ENCODE data around the gene A3GALT2.
A peak's percentile ranks its signal among the peaks of the same experiment; 100 is the strongest.

A3GALT2 gene

DNA sequence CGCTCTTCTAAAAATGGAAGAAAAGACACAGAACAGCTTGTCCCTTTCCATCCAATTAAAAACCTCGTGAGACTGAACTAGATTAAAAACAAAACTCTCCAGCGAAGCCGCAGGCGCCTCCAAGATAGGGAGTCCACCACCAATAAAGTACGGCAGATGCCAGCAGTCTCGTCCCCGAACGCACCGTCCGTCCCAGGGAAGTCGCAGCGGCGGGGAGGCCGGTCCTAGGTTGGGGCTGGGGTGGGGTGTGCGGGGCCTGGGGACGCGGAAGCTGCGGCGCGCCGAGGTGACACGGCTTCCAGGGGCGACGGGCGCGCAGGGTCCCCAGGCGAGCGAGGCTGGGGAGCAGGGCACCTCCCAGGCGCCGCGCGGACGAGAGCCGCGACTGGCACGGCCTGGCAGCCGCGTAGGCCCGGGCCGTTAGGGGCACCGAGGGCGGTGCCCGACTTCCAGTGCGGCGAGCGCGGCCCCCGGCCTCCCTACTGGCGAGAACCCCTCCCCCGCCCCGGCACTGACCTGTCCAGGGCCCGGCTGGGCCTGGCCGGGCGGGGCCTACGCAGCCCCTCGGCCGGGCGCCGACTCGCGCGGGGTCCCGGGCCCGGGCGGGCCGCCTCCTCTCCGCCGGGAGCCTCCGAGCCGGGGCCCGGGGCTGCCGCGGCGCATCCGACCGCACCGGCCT is 28.3 kb upstream of the A3GALT2 start:
- TF ChIP-seq, protein P1, sequence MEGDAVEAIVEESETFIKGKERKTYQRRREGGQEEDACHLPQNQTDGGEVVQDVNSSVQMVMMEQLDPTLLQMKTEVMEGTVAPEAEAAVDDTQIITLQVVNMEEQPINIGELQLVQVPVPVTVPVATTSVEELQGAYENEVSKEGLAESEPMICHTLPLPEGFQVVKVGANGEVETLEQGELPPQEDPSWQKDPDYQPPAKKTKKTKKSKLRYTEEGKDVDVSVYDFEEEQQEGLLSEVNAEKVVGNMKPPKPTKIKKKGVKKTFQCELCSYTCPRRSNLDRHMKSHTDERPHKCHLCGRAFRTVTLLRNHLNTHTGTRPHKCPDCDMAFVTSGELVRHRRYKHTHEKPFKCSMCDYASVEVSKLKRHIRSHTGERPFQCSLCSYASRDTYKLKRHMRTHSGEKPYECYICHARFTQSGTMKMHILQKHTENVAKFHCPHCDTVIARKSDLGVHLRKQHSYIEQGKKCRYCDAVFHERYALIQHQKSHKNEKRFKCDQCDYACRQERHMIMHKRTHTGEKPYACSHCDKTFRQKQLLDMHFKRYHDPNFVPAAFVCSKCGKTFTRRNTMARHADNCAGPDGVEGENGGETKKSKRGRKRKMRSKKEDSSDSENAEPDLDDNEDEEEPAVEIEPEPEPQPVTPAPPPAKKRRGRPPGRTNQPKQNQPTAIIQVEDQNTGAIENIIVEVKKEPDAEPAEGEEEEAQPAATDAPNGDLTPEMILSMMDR (IDR thresholded peaks at IDR 0.05): no peak
- Histone ChIP-seq H3K4me1 (peaks cover 2% of the 10 kb centered on the region), H3K79me2 (peaks cover 14% of the 10 kb centered on the region), H3K36me3 (ENCODE audit: control insufficient read depth, insufficient read depth, low read length) (no peaks in the 10 kb centered on the region), H2AFZ (peak overlapping the region; percentile 0), H3K9me3 (ENCODE audit: control insufficient read depth, low read length) (no peaks in the 10 kb centered on the region), H3K9ac (no peak overlapping the region), H3K27ac (peak overlapping the region; percentile 75), H3K27me3 (ENCODE audit: control insufficient read depth, insufficient read depth, low read length) (no peaks in the 10 kb centered on the region), H3K4me2 (ENCODE audit: low read length) (peak overlapping the region; percentile 66), H3K4me3 (ENCODE audit: low read depth, low read length) (peak overlapping the region; percentile 61)

DNA sequence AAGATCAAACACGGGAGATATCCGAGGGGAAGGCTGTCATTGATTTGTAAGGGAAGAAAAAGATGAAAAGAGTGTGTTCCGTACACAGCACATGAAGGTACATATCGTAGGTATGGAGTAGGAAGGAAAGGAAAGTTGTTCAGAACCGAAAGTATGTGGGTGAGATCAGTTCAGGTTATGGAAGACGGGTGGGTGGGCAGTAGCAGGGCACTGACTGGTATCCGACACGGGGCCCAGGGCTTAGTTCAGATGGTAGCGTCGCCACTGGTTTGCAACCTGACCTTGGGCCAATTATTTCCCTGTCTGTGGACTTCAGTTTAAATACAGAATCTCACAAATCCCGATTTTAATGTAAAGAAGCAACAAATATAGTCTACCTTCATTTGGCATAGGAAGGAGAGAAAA is 27.8 kb upstream of the A3GALT2 start:
- H3K4me2 ChIP-seq (ENCODE audit: low read length): peak overlapping the region; percentile 66
- H3K27ac ChIP-seq: peak overlapping the region; percentile 75
- no peaks in the 10 kb centered on the region for H3K27me3 ChIP-seq (ENCODE audit: control insufficient read depth, insufficient read depth, low read length)
- TF ChIP-seq, protein P1 (IDR thresholded peaks at IDR 0.05): no peak
- no peak overlapping the region for H3K9ac ChIP-seq
- H3K79me2 ChIP-seq: peaks cover 17% of the 10 kb centered on the region
- H3K4me1 ChIP-seq: peaks cover 2% of the 10 kb centered on the region
- no peaks in the 10 kb centered on the region for H3K9me3 ChIP-seq (ENCODE audit: control insufficient read depth, low read length)
- peak overlapping the region; percentile 61 for H3K4me3 ChIP-seq (ENCODE audit: low read depth, low read length)
- peak overlapping the region; percentile 0 for H2AFZ ChIP-seq
- no peaks in the 10 kb centered on the region for H3K36me3 ChIP-seq (ENCODE audit: control insufficient read depth, insufficient read depth, low read length)

DNA sequence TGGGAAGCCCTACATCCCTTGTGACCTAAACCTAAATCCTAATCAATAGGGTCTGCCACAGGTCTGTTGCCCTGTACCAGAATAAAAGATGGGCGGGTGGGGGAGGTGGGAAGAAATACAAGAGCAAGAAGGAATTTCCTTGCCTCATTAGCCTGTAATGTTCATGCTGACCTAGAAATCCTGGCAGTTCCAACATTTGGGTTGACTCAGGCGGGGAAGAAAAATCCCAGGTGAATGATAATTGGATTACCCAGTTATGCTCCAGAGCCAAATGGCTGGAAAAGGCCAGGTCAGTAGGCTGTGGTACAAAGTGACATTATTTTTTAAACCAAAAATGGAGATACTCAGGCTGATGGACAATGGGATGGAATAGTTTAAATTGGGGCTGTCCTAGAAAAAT is 27.3 kb upstream of the A3GALT2 start:
- no peak overlapping the region for H2AFZ ChIP-seq
- TF ChIP-seq, protein P1 (IDR thresholded peaks at IDR 0.05): no peak
- peak overlapping the region; percentile 66 for H3K4me2 ChIP-seq (ENCODE audit: low read length)
- peaks cover 19% of the 10 kb centered on the region for H3K79me2 ChIP-seq
- peak overlapping the region; percentile 75 for H3K27ac ChIP-seq
- no peak overlapping the region for H3K9ac ChIP-seq
- H3K27me3 ChIP-seq (ENCODE audit: control insufficient read depth, insufficient read depth, low read length): no peaks in the 10 kb centered on the region
- H3K9me3 ChIP-seq (ENCODE audit: control insufficient read depth, low read length): no peaks in the 10 kb centered on the region
- peaks cover 2% of the 10 kb centered on the region for H3K4me1 ChIP-seq
- H3K4me3 ChIP-seq (ENCODE audit: low read depth, low read length): peak overlapping the region; percentile 61
- no peaks in the 10 kb centered on the region for H3K36me3 ChIP-seq (ENCODE audit: control insufficient read depth, insufficient read depth, low read length)

DNA sequence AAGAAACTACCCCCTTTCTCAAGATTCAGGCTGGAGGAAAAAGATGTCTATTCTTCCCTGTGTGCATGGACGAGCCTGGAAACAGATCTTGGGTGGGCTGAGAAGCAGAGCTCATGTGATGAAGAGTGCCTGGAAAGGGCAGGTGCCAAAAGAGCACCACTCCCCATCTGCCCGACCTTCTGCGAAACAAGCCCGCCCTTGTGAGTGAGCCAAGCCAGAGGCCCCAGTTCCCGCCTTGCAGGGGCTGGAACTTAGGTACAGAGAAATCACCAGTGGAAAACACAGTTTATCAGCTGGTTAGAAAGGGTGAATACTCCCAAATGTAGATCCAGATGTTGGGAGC is 26.7 kb upstream of the A3GALT2 start:
- H3K27me3 ChIP-seq (ENCODE audit: control insufficient read depth, insufficient read depth, low read length): no peaks in the 10 kb centered on the region
- H3K9me3 ChIP-seq (ENCODE audit: control insufficient read depth, low read length): no peaks in the 10 kb centered on the region
- peak overlapping the region; percentile 75 for H3K27ac ChIP-seq
- H3K79me2 ChIP-seq: peaks cover 24% of the 10 kb centered on the region
- H3K4me3 ChIP-seq (ENCODE audit: low read depth, low read length): no peak overlapping the region
- peaks cover 2% of the 10 kb centered on the region for H3K4me1 ChIP-seq
- H2AFZ ChIP-seq: no peak overlapping the region
- H3K9ac ChIP-seq: no peak overlapping the region
- peak overlapping the region; percentile 66 for H3K4me2 ChIP-seq (ENCODE audit: low read length)
- no peaks in the 10 kb centered on the region for H3K36me3 ChIP-seq (ENCODE audit: control insufficient read depth, insufficient read depth, low read length)
- TF ChIP-seq, protein P1 (IDR thresholded peaks at IDR 0.05): no peak

All from parathyroid adenoma (tissue), 2 donors.